Rectal smooth muscle tissue (tissue), 1 donor: ENCODE results near the gene TUBD1.
"Not testable (repeated sequence)": the region's sequence is repeated elsewhere in the genome, so short reads cannot be mapped to it uniquely, and the experiment has no call there.

Source experiments
- H3K27ac ChIP-seq: one replicate; pipeline ENCODE4 v1.7.0; 2013; ENCODE audit warnings: low read depth, low read length, inconsistent platforms
- H3K27me3 ChIP-seq: one replicate; pipeline ENCODE4 v1.7.0; 2013; ENCODE audit warnings: low read length; ENCODE audit not compliant: control insufficient read depth, insufficient read depth
- H3K36me3 ChIP-seq: one replicate; pipeline ENCODE4 v1.7.0; 2013; ENCODE audit warnings: low read length; ENCODE audit not compliant: control insufficient read depth, insufficient read depth
- H3K4me1 ChIP-seq: one replicate; pipeline ENCODE4 v1.7.0; 2013; ENCODE audit warnings: low read length; ENCODE audit not compliant: control insufficient read depth, insufficient read depth
- H3K4me3 ChIP-seq: one replicate; pipeline ENCODE4 v1.7.0; 2013; ENCODE audit warnings: low read length
- H3K9ac ChIP-seq: one replicate; pipeline ENCODE4 v1.7.0; 2013; ENCODE audit warnings: low read length

The TUBD1 gene

DNA sequence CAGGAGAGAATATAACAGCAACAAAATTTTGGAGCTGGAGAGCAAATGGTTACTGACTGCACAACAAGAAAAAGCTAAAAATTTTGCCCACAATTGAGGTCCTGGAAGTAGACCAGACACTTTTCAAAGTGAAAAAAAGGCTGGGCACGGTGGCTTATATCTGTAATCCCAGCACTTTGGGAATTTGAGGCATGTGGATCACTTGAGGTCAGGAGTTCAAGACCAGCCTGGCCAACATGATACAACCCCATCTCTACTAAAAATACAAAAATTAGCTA is 22.9 kb downstream of the TUBD1 start:
- no peaks in the 10 kb centered on the region for H3K27me3 ChIP-seq
- H3K4me3 ChIP-seq = no peak overlapping the region
- no peak overlapping the region for H3K27ac ChIP-seq
- no peaks in the 10 kb centered on the region for H3K4me1 ChIP-seq
- H3K9ac ChIP-seq = no peak overlapping the region
- peaks cover 4% of the 10 kb centered on the region for H3K36me3 ChIP-seq

DNA sequence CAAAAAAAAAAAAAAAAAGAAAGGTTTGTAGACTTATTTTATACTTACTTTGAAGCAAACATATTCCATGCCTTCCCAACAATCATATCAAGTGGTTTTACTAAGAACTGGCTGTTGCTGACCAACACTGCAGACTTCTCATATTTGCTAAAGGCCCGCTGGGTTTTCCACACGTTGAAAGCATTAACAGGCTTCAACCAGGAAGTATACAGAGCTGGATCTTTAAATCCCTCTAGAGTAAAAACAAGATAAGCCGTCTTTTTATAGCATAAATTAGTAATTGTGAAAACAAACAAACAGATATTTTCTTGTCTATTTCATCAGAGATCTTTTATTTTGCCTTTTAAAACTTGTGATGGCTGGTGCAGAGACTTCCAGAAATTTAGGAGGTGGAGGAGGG is 29.1 kb downstream of the TUBD1 start:
- H3K36me3 ChIP-seq = peaks cover 4% of the 10 kb centered on the region
- no peaks in the 10 kb centered on the region for H3K4me1 ChIP-seq
- no peak overlapping the region for H3K9ac ChIP-seq
- no peak overlapping the region for H3K27ac ChIP-seq
- H3K27me3 ChIP-seq = no peaks in the 10 kb centered on the region
- no peak overlapping the region for H3K4me3 ChIP-seq

DNA sequence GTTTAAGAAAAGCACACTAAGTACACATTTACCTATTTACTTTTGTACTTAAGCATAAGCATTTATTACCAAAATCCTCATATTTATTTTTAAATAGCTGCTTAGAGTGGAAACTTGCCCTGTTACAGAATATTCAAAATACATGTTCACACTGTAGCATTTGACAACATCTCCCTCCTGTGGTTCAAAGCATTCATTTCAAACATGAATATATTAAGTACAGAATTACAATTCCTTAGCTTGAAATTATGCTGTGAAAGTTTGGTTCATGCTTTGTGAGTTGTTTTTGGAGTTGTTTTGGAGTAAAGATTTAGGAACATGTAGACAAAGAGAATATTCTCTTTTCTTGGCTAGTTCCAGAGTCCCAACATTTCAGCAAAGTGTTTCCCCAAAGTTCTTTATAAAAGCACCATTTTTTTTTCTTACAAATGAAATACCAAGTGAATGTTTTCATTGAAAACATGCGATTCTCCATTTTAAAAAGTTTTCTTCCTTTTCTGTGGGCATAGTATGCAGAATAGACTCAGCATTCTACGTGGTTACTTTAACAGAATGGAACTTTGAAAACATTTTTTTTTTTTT is 33.2 kb downstream of the TUBD1 start:
- Histone ChIP-seq H3K36me3 (peaks cover 4% of the 10 kb centered on the region), H3K27ac (no peak overlapping the region), H3K9ac (no peak overlapping the region), H3K4me3 (no peak overlapping the region), H3K4me1 (no peaks in the 10 kb centered on the region), H3K27me3 (no peaks in the 10 kb centered on the region)

DNA sequence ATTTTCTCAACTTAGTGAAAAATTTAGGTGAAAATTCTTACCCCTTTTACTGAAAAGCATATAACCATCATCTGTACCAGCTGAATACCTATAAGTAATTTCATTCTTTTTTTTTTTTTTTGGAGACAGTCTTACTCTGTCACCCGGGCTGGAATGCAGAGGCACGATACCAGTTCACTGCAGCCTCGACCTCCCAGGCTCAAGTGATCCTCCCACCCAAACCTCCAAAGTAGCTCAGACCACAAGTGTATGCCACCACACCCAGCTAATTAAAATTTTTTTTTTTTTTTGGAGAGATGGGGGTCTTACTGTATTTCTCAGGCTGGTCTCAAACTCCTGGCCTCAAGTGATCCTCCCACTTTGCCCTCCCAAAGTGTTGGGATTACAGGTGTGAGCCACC is 33.8 kb downstream of the TUBD1 start:
- no peaks in the 10 kb centered on the region for H3K4me1 ChIP-seq
- peak overlapping the region; percentile 9 for H3K27ac ChIP-seq
- no peak overlapping the region for H3K4me3 ChIP-seq
- H3K27me3 ChIP-seq = no peaks in the 10 kb centered on the region
- H3K36me3 ChIP-seq = peaks cover 4% of the 10 kb centered on the region
- H3K9ac ChIP-seq = no peak overlapping the region

DNA sequence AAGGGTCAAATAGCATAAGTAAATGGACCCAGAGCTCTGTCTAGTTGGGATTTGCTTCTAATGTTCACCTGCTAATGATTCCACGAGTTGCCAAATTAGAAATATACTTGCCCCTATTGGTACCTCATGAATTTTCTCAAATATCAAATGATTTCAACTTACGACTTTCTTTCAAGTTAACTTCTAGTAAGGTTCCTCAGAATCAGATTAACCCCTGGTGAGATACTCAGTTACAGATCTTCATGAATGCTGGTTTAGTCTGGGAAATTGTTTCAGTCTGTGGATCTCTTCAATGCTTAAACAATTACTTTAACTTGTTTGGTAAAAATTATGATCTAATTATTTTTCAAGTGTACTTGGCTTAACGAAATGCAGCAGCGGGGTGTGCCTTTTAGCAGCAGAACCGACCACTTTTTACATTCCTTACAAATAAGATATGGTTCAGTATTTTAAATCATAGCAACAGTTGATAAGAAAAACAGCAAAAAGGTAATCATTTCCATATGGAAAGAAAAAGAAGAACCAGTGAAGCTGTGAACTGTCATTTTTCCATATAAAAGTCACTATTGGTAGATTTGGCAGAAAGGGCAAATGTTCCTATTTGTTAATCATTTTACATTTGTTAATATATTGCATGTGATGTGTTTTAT is 34.5 kb downstream of the TUBD1 start:
- H3K27ac ChIP-seq = no peak overlapping the region
- H3K4me1 ChIP-seq = no peaks in the 10 kb centered on the region
- H3K4me3 ChIP-seq = no peak overlapping the region
- no peak overlapping the region for H3K9ac ChIP-seq
- peaks cover 4% of the 10 kb centered on the region for H3K36me3 ChIP-seq
- no peaks in the 10 kb centered on the region for H3K27me3 ChIP-seq

DNA sequence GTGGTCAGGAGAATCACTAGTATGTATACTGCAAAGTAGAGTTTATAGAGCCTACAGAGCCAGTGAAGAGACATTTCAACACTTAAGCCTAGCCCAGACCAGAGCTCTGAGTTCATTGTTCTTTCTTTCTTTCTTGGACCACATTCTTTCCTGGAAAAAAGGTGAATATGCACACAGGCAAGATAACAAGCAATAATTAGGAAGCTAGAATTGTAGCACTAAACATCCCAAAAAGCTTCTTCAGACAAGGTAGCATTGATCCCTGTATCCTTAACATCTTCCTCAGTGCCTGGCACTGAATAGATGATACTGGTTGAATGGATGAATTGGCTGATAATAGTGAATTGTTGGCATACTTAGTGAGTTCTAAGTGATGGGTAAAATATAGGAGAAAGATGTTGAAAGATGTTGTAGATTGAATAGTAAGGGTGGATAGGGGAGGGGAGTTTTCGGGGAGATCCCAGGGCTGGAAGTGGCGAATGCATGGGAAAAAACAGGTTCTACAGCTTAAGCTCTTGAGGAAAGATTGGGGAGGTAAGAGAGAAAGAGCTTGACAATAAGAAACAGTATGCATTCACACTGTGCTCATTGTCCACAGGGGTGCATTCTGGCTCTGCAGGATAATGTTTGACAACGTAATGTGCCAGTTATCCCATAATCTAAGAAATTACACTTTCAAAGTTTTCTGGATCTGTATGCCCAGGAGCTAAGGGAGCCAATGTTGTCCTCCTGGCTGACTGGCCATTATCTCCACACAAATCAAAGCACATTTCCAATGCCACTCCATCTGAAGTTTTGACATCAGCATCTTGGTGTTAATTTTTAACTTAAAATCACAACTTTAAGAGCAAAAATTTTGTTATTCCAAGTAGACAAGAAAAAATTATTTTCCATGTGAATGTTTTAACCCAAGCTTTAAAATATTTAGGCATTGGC is 35.6 kb downstream of the TUBD1 start:
- no peak overlapping the region for H3K27ac ChIP-seq
- peaks cover 5% of the 10 kb centered on the region for H3K4me1 ChIP-seq

DNA sequence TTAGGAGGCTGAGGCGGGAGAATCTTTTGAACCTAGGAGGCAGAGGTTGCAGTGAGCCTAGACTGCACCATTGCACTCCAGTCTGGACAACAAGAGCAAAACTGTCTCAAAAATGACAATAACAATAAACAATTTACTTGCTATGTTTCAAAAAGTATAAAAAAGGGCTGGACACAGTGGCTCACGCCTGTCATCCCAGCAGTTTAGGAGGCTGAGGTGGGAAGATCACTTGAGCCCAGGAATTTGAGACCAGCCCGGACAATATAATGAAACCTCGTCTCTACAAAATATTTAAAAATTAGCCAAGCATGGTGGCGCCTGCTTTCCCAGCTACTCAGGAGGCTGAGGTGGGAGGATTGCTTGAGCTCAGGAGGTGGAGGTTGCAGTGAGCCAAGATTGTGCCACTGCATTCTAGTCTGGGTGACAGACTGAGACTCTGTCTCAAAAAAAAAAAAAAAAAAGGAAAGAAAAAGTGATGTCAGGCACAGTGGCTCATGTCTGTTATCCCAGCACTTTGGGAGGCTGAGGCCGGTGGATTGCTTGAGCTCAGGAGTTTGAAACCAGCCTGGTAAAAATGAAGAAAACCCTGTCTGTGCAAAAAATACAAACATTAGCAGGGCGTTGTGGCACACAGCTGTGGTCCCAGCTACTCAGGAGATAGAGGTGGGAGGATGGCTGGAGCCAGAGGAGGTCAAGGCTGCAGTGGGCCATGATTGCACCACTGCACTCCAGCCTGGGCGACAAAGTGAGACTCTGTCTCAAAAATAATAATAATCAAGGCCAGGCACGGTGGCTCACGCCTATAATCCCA is 38.6 kb downstream of the TUBD1 start:
- H3K27me3 ChIP-seq, H3K4me3 ChIP-seq, H3K36me3 ChIP-seq, H3K9ac ChIP-seq: not testable (repeated sequence)
- H3K27ac ChIP-seq = peak overlapping the region; percentile 96
- H3K4me1 ChIP-seq = peaks cover 15% of the 10 kb centered on the region

More for the DNA sequence above, 35.6 kb downstream of the TUBD1 start:
- no peaks in the 10 kb centered on the region for H3K27me3 ChIP-seq
- no peak overlapping the region for H3K4me3 ChIP-seq
- H3K36me3 ChIP-seq = no peaks in the 10 kb centered on the region
- no peak overlapping the region for H3K9ac ChIP-seq

DNA sequence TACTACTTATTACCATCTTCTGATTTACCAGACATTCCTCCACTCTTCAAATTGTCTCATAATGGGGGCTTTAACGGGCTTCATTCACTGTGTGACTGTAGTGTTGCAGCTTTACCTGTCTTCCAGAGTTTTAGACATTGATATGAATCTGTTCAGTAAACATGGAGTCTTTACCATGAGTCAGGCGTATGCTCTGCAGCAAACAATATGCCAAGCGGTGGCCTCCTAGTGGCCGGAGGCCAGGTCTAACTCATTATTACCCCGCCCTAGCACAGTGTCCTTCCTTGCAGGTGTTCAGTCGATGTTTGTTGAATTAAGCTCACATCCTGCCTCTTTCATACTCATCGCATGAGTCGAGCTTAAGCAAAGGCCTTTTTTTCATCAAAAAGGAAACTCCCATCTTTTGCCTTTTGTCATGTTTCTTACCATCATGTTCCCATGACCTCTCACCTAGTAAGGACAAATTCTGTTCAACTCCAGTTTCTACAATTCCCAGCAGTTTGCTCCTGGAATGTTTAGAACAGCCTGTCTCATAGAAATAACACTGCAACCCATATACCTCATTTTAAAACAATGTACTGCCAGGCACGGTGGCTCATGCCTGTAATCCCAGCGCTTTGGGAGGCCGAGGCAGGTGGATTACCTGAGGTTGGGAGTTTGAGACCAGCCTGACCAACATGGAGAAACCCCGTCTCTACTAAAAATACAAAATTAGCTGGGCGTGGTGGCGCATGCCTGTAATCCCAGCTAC is 39.4 kb downstream of the TUBD1 start:
- no peaks in the 10 kb centered on the region for H3K27me3 ChIP-seq
- H3K27ac ChIP-seq = peak overlapping the region; percentile 96
- H3K36me3 ChIP-seq = no peaks in the 10 kb centered on the region
- peaks cover 15% of the 10 kb centered on the region for H3K4me1 ChIP-seq
- no peak overlapping the region for H3K9ac ChIP-seq
- no peak overlapping the region for H3K4me3 ChIP-seq

DNA sequence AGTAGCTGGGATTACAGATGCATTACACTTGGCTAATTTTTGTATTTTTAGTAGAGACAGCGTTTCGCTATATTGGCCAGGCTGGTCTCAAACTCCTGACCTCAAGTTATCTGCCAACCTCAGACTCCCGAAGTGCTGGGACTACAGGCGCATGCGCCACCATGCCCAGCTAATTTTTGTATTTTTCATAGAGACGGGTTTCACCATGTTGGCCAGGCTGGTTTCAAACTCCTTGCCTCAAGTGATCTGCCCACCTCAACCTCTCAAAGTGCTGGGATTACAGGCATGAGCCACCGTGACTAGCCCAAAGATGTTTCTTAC is 39.9 kb downstream of the TUBD1 start:
- peaks cover 15% of the 10 kb centered on the region for H3K4me1 ChIP-seq
- H3K36me3 ChIP-seq = not testable (repeated sequence)

DNA sequence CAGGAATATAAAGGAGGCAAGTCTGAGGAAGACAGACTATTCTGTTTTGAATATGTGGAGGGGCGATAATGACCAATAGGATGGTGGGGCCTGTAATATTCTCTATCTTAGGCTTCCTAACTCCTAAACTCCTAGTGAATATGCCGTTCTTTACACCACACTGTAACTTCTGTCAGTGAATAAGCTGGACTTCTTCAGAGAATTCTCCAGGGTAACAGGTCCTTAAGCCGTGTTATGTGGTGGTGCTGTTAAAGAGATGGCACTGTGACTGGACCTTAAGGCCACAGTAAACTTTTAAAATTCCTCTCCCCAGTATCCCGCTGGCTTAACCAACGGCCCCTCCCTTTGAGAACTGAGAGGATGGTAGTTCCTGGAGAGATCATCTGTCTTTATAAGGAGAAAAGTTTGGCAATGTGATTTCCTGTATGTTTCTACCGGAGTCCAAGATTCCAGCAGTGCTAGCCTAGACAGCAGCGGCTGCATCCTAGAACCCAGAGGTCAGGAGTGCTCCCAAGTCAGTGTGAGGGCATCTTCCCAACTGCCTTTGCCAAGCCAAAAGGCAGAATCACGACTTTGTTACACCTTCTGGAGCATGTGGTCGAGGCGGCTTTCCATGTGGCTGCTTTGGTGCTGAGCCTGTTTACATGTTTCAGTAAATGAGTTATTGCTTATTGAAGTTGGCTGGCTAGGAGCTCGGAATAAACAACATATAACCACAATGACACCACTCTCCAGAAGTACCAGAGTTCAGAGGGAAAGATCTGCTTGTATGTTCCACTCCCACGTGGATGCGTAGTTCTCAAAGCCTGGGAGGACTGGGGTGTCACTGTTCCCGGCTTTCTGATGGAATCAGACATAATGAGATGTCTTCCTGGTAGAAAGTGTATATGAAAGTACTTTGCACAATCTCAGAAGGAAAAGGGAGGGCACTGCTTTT is 41.0 kb downstream of the TUBD1 start:
- Histone ChIP-seq H3K9ac (no peak overlapping the region), H3K4me1 (peaks cover 22% of the 10 kb centered on the region), H3K36me3 (no peaks in the 10 kb centered on the region), H3K27me3 (no peaks in the 10 kb centered on the region), H3K4me3 (peak overlapping the region; percentile 6), H3K27ac (peak overlapping the region; percentile 96)

More for the DNA sequence above, 39.9 kb downstream of the TUBD1 start:
- H3K27ac ChIP-seq = peak overlapping the region; percentile 96
- not testable (repeated sequence) for H3K27me3 ChIP-seq, H3K4me3 ChIP-seq, H3K9ac ChIP-seq

DNA sequence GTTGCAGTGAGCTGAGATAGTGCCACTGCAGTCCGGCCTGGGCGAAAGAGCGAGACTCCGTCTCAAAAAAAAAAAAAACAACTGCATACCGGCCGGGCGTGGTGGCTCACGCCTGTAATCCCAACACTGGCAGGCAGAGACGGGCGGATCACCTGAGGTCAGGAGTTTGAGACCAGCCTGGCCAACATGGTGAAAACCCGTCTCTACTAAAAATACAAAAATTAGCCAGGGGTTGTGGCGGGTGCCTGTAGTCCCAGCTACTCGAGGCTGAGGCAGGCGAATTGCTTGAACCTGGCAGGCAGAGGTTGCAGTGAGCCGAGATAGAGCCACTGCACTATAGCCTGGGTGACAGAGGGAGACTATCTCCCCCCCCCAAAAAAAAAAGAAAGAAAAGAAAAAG is 42.4 kb downstream of the TUBD1 start:
- H3K27me3 ChIP-seq, H3K36me3 ChIP-seq, H3K4me3 ChIP-seq, H3K9ac ChIP-seq: not testable (repeated sequence)
- H3K4me1 ChIP-seq = peaks cover 34% of the 10 kb centered on the region
- peak overlapping the region; percentile 96 for H3K27ac ChIP-seq
